Adrenal gland (tissue), 5 donors: Measurements from ENCODE around the gene PRH2.

Source experiments
- CTCF ChIP-seq, 6 experiments: fragments of 450-650 bp in 4 of 6; fragments of 200-600 bp in 2 of 6; sonication (generic) in 1 of 6; IDR thresholded peaks; 1 replicate in 5 of 6; 2 replicates in 1 of 6; pipeline versions ENCODE4 v1.5.1 to v1.8.0; 2016 to 2021; ENCODE audit warnings: antibody characterized with exemption in 6 of 6, mild to moderate bottlenecking in 2 of 6, moderate library complexity in 1 of 6
- POLR2A ChIP-seq, 2 donors: fragments of 450-650 bp; IDR thresholded peaks; one replicate each; pipeline ENCODE4 v1.6.1; 2017; ENCODE audit warnings: antibody characterized with exemption in 2 of 2, mild to moderate bottlenecking in 2 of 2, moderate library complexity in 1 of 2
- donor health status: DM: no; HTN: no; CAD: no.

GRCh38 chr12:10896854-10897253, 32.2 kb upstream of the PRH2 start:
- TF ChIP-seq CTCF (IDR thresholded peaks at IDR 0.05): no peak
- TF ChIP-seq POLR2A (IDR thresholded peaks at IDR 0.05): no peak
